IgD-negative memory B cell (primary cell): ENCODE data around the gene SLC16A1. TPM values are rescaled to one million over a fixed set of nuclear protein-coding genes. Genes with fewer than 3 reads are reported as not detected.
A peak's percentile ranks its signal among the peaks of the same experiment; 100 is the strongest.
"Not testable (repeated sequence)": the region's sequence is repeated elsewhere in the genome, so short reads cannot be mapped to it uniquely, and the experiment has no call there.

Experiments used
- H3K27ac Mint-ChIP-seq, 3 donors: one replicate each; pipeline ENCODE4 v1.8.0; 2020 to 2022; ENCODE audit warnings: mild to moderate bottlenecking in 3 of 3, mixed read lengths in 3 of 3, moderate library complexity in 1 of 3
- H3K27me3 Mint-ChIP-seq: one replicate; pipeline ENCODE4 v1.8.0; 2021; ENCODE audit warnings: mixed read lengths
- H3K36me3 Mint-ChIP-seq: one replicate; pipeline ENCODE4 v1.8.0; 2020; ENCODE audit warnings: mild to moderate bottlenecking, mixed read lengths
- H3K4me1 Mint-ChIP-seq, 3 donors: one replicate each; pipeline ENCODE4 v1.8.0; 2020 to 2022; ENCODE audit warnings: mixed read lengths in 3 of 3, mild to moderate bottlenecking in 1 of 3
- H3K4me3 Mint-ChIP-seq, 4 donors: one replicate each; pipeline ENCODE4 v1.8.0; 2020 to 2022; ENCODE audit warnings: mild to moderate bottlenecking in 4 of 4, mixed read lengths in 4 of 4, moderate library complexity in 3 of 4
- H3K9me3 Mint-ChIP-seq, 3 donors: one replicate each; pipeline ENCODE4 v1.8.0; 2020 to 2021; ENCODE audit warnings: mixed read lengths in 3 of 3, mild to moderate bottlenecking in 1 of 3
- polyA plus RNA-seq: library from polyadenylated mRNA; unstranded; fragments of 300-500 nt; fragmentation: Illumina TruSeq; gene quantifications from one replicate; pipeline ENCODE4 v1.2.3, GENCODE V29; 2021

The SLC16A1 gene
- polyA plus RNA-seq, 1 donor from 2014 or later, result 7.5 TPM

- Mint-ChIP-seq H3K4me1 (peaks cover 11 to 17% (median 13%) of the 10 kb centered on the region in 3 donors), H3K27me3 (no peaks in the 10 kb centered on the region), H3K4me3 (no peak overlapping the region), H3K9me3 (no peaks in the 10 kb centered on the region), H3K36me3 (peaks cover 2% of the 10 kb centered on the region), H3K27ac (peak overlapping the region in 1 of 3 donors; percentile 58)
These were observed 27.0 kb upstream of the SLC16A1 start for GRCh38 chr1:112982853-112983536.

GRCh38 chr1:112982328-112982727 lies 26.3 kb upstream of the SLC16A1 start:
- H3K36me3 Mint-ChIP-seq, result peaks cover 2% of the 10 kb centered on the region
- peak overlapping the region in 1 of 3 donors; percentile 39 for H3K27ac Mint-ChIP-seq
- H3K27me3 Mint-ChIP-seq, result no peaks in the 10 kb centered on the region
- no peaks in the 10 kb centered on the region for H3K9me3 Mint-ChIP-seq
- H3K4me3 Mint-ChIP-seq, result no peak overlapping the region
- H3K4me1 Mint-ChIP-seq, result peaks cover 11 to 17% (median 13%) of the 10 kb centered on the region in 3 donors

GRCh38 chr1:112981834-112982233 lies 25.8 kb upstream of the SLC16A1 start:
- not testable (repeated sequence) for H3K4me3 Mint-ChIP-seq, H3K27me3 Mint-ChIP-seq, H3K9me3 Mint-ChIP-seq, H3K36me3 Mint-ChIP-seq
- Mint-ChIP-seq H3K27ac (peak overlapping the region in 1 of 3 donors; percentile 39), H3K4me1 (peaks cover 11 to 17% (median 13%) of the 10 kb centered on the region in 3 donors)

GRCh38 chr1:112981426-112981825 lies 25.4 kb upstream of the SLC16A1 start:
- Mint-ChIP-seq H3K4me1 (peaks cover 11 to 17% (median 13%) of the 10 kb centered on the region in 3 donors), H3K27me3 (no peaks in the 10 kb centered on the region), H3K36me3 (peaks cover 2% of the 10 kb centered on the region), H3K27ac (no peak overlapping the region), H3K9me3 (no peaks in the 10 kb centered on the region), H3K4me3 (no peak overlapping the region)

- no peaks in the 10 kb centered on the region for H3K4me1 Mint-ChIP-seq
- no peak overlapping the region for H3K4me3 Mint-ChIP-seq
- no peaks in the 10 kb centered on the region for H3K27me3 Mint-ChIP-seq
- H3K9me3 Mint-ChIP-seq, result no peaks in the 10 kb centered on the region
- peaks cover 3% of the 10 kb centered on the region for H3K36me3 Mint-ChIP-seq
- no peak overlapping the region for H3K27ac Mint-ChIP-seq
These were observed 19.3 kb upstream of the SLC16A1 start for GRCh38 chr1:112975336-112975735.

- H3K36me3 Mint-ChIP-seq, result peaks cover 1% of the 10 kb centered on the region
- no peaks in the 10 kb centered on the region for H3K4me1 Mint-ChIP-seq
- H3K9me3 Mint-ChIP-seq, result no peaks in the 10 kb centered on the region
- H3K27me3 Mint-ChIP-seq, result no peaks in the 10 kb centered on the region
- H3K4me3 Mint-ChIP-seq, result no peak overlapping the region
- H3K27ac Mint-ChIP-seq, result no peak overlapping the region
These were observed 18.6 kb upstream of the SLC16A1 start for GRCh38 chr1:112974646-112975045.

GRCh38 chr1:112973788-112974187 lies 17.8 kb upstream of the SLC16A1 start:
- H3K4me3 Mint-ChIP-seq, result no peak overlapping the region

GRCh38 chr1:112971006-112971405 lies 15.0 kb upstream of the SLC16A1 start:
- H3K27ac Mint-ChIP-seq, result no peak overlapping the region
- no peaks in the 10 kb centered on the region for H3K27me3 Mint-ChIP-seq
- H3K9me3 Mint-ChIP-seq, result no peaks in the 10 kb centered on the region
- H3K4me1 Mint-ChIP-seq, result peaks cover 0 to 2% (median 0%) of the 10 kb centered on the region in 3 donors
- no peak overlapping the region for H3K4me3 Mint-ChIP-seq
- H3K36me3 Mint-ChIP-seq, result peaks cover 5% of the 10 kb centered on the region

More at GRCh38 chr1:112973788-112974187, 17.8 kb upstream of the SLC16A1 start:
- Mint-ChIP-seq H3K27me3 (no peaks in the 10 kb centered on the region), H3K27ac (no peak overlapping the region), H3K36me3 (peaks cover 1% of the 10 kb centered on the region), H3K9me3 (no peaks in the 10 kb centered on the region), H3K4me1 (no peaks in the 10 kb centered on the region)

- Mint-ChIP-seq H3K27ac (no peak overlapping the region), H3K4me3 (peak overlapping the region in 1 of 4 donors; percentile 52), H3K4me1 (peaks cover 8 to 21% (median 11%) of the 10 kb centered on the region in 3 donors), H3K27me3 (no peaks in the 10 kb centered on the region), H3K36me3 (peaks cover 10% of the 10 kb centered on the region), H3K9me3 (no peaks in the 10 kb centered on the region)
These were observed 8.4 kb upstream of the SLC16A1 start for GRCh38 chr1:112964347-112964746.

- H3K9me3 Mint-ChIP-seq, result no peaks in the 10 kb centered on the region
- H3K4me1 Mint-ChIP-seq, result peaks cover 20 to 28% (median 23%) of the 10 kb centered on the region in 3 donors
- no peak overlapping the region for H3K27ac Mint-ChIP-seq
- H3K4me3 Mint-ChIP-seq, result peak overlapping the region in 2 of 4 donors; percentile 22 to 45
- H3K36me3 Mint-ChIP-seq, result peaks cover 7% of the 10 kb centered on the region
- H3K27me3 Mint-ChIP-seq, result no peaks in the 10 kb centered on the region
These were observed 5.1 kb upstream of the SLC16A1 start for GRCh38 chr1:112961072-112961471.

- Mint-ChIP-seq H3K4me3 (peak overlapping the region in 1 of 4 donors; percentile 22), H3K4me1 (peaks cover 20 to 28% (median 23%) of the 10 kb centered on the region in 3 donors), H3K27ac (peak overlapping the region in 1 of 3 donors; percentile 26)
These were observed 4.4 kb upstream of the SLC16A1 start for GRCh38 chr1:112960384-112960783.

GRCh38 chr1:112958236-112958635 lies 2.2 kb upstream of the SLC16A1 start:
- H3K4me1 Mint-ChIP-seq, result peaks cover 32 to 43% (median 36%) of the 10 kb centered on the region in 3 donors

More at GRCh38 chr1:112960384-112960783, 4.4 kb upstream of the SLC16A1 start:
- H3K36me3 Mint-ChIP-seq, result peaks cover 7% of the 10 kb centered on the region
- no peaks in the 10 kb centered on the region for H3K27me3 Mint-ChIP-seq
- no peaks in the 10 kb centered on the region for H3K9me3 Mint-ChIP-seq

GRCh38 chr1:112957133-112957812 lies 1.3 kb upstream of the SLC16A1 start:
- H3K9me3 Mint-ChIP-seq, result no peaks in the 10 kb centered on the region
- H3K27me3 Mint-ChIP-seq, result no peaks in the 10 kb centered on the region
- H3K4me1 Mint-ChIP-seq, result peaks cover 28 to 39% (median 36%) of the 10 kb centered on the region in 3 donors
- peaks cover 3% of the 10 kb centered on the region for H3K36me3 Mint-ChIP-seq
- H3K27ac Mint-ChIP-seq, result peak overlapping the region; percentile 32 to 97 (median 94)
- peak overlapping the region; percentile 66 to 100 (median 94) for H3K4me3 Mint-ChIP-seq

More at GRCh38 chr1:112958236-112958635, 2.2 kb upstream of the SLC16A1 start:
- peak overlapping the region; percentile 15 to 96 (median 83) for H3K4me3 Mint-ChIP-seq
- H3K9me3 Mint-ChIP-seq, H3K27ac Mint-ChIP-seq, H3K27me3 Mint-ChIP-seq, H3K36me3 Mint-ChIP-seq: not testable (repeated sequence)

GRCh38 chr1:112956544-112957132 lies 642 bp upstream of the SLC16A1 start:
- H3K4me1 Mint-ChIP-seq, result peaks cover 28 to 38% (median 36%) of the 10 kb centered on the region in 3 donors

More at GRCh38 chr1:112956544-112957132, 642 bp upstream of the SLC16A1 start:
- H3K4me3 Mint-ChIP-seq, result peak overlapping the region; percentile 66 to 100 (median 94)
- no peaks in the 10 kb centered on the region for H3K9me3 Mint-ChIP-seq
- H3K27ac Mint-ChIP-seq, result peak overlapping the region; percentile 32 to 97 (median 94)
- no peaks in the 10 kb centered on the region for H3K27me3 Mint-ChIP-seq
- peaks cover 3% of the 10 kb centered on the region for H3K36me3 Mint-ChIP-seq
